ENCODE data around the gene KDM4B. TPM values are rescaled to one million over a fixed set of nuclear protein-coding genes. Genes with fewer than 3 reads are reported as not detected.
A peak's percentile ranks its signal among the peaks of the same experiment; 100 is the strongest.

Gene KDM4B
- total and polyA plus RNA-seq, 2 of the 8 experiments (the other 6 are each of a cell fraction or from before 2014, with no cell fraction given) = 12.0 to 31.9 TPM

DNA sequence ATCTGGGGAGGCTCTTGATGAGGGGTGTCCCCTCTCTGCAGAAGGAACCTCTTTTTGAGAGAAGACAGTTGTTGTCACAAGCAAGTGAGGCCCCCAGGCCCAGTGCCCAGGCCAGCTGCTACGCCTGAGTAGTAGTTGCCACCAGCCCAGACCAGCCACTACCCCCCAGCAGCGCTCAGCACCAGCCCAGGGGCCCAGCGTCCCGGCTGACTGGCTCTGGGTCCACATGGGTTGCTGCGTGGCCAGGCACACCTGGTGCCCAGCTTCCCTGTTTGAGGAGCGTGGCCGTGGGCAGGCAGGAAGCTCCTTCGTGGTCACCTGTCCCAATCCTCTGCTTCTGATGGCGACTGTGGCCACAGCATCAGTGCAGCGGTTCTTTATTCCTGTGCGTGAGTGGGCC is 84.7 kb downstream of the KDM4B start:
- FAIRE-seq = no peak

More for the DNA sequence above, 84.7 kb downstream of the KDM4B start:
- H3K18ac ChIP-seq (ENCODE audit: extremely low read depth, low read length) = no peak overlapping the region
- DNase-seq (ENCODE audit: low read depth in 1 of 2, low spot score in 2 of 2) = no peak
- no peak overlapping the region for H3K56ac ChIP-seq (replicated peaks; ENCODE audit: insufficient read length, low read depth, low read length)
- H3K14ac ChIP-seq (ENCODE audit: insufficient read length) = no peak overlapping the region
- no peak overlapping the region for H3K4ac ChIP-seq (replicated peaks; ENCODE audit: insufficient read length, low read depth, low read length)
- no peaks in the 10 kb centered on the region for H3K79me2 ChIP-seq (ENCODE audit: control insufficient read depth in 1 of 2, insufficient read depth in 2 of 2, low read length in 2 of 2)
- no peak overlapping the region for H3K23ac ChIP-seq (ENCODE audit: insufficient read length)
- H3K4me2 ChIP-seq (ENCODE audit: insufficient read depth in 1 of 2, low read depth in 2 of 2, low read length in 2 of 2) = no peak overlapping the region
- no peak overlapping the region for H3K9ac ChIP-seq (replicated peaks in 1 of 4; ENCODE audit: extremely low read depth in 1 of 4, low read depth in 3 of 4, low read length in 3 of 4)
- TF ChIP-seq TBP (IDR thresholded peaks at IDR 0.05; ENCODE audit: low read depth, low read length) (no peak), CEBPB (IDR thresholded peaks at IDR 0.05; ENCODE audit: low read depth, low read length) (no peak), EZH2 (IDR thresholded peaks at IDR 0.05; ENCODE audit: low read depth, low read length, severe bottlenecking) (no peak), JUND (IDR thresholded peaks at IDR 0.05; ENCODE audit: low read length) (no peak), RFX5 (IDR thresholded peaks at IDR 0.05; ENCODE audit: borderline replicate concordance, low read depth, low read length) (no peak), POU5F1 (IDR thresholded peaks at IDR 0.05; ENCODE audit: low read depth, low read length) (no peak), BCL11A (IDR thresholded peaks at IDR 0.05; ENCODE audit: low read depth in 2 of 2, low read length in 2 of 2) (no peak), TEAD4 (IDR thresholded peaks at IDR 0.05; ENCODE audit: low read depth, low read length) (no peak), POLR2A (IDR thresholded peaks at IDR 0.05; ENCODE audit: control extremely low read depth in 1 of 2, low read depth in 2 of 2, low read length in 2 of 2) (no peak)
- H2BK12ac ChIP-seq (ENCODE audit: low read depth, low read length) = no peak overlapping the region
- H3K79me1 ChIP-seq (ENCODE audit: low read depth, low read length) = 0 out of 2 replicates have a peak, but pooled peaks cover 2% of the 10 kb centered on the region
- H2AK5ac ChIP-seq (ENCODE audit: low read depth, low read length) = no peak overlapping the region
- H2AFZ ChIP-seq (ENCODE audit: low read length) = no peak overlapping the region
- no peak overlapping the region for H4K91ac ChIP-seq (replicated peaks; ENCODE audit: insufficient read length, low read length)
- H3K27me3 ChIP-seq (replicated peaks in 1 of 4; ENCODE audit: control insufficient read depth in 3 of 4, extremely low read depth in 1 of 4, insufficient read depth in 3 of 4, low read length in 3 of 4) = no peaks in the 10 kb centered on the region
- H3K4me1 ChIP-seq (replicated peaks in 1 of 4; ENCODE audit: control insufficient read depth in 3 of 4, insufficient read depth in 4 of 4, low read length in 3 of 4) = peaks cover 0 to 3% (median under 1%) of the 10 kb centered on the region in 4 experiments; a peak in 5 of 7 replicates
- H4K20me1 ChIP-seq (replicated peaks in 1 of 2; ENCODE audit: control insufficient read depth in 1 of 2, insufficient read depth in 2 of 2, low read length in 2 of 2) = peaks cover 0 to 7% of the 10 kb centered on the region in 2 experiments
- no peak overlapping the region for H4K5ac ChIP-seq (ENCODE audit: insufficient read length, low read depth, low read length)
- H3K9me3 ChIP-seq (ENCODE audit: insufficient read depth in 2 of 2, low read depth in 1 of 2, low read length in 1 of 2) = no peaks in the 10 kb centered on the region
- H3K23me2 ChIP-seq (ENCODE audit: low read depth, low read length) = no peaks in the 10 kb centered on the region
- 94% methylated on average over 11 of the region's 11 CpGs; no CpG with 5 or more reads in 1 of the 2 experiments for WGBS, 2 experiments (ENCODE audit: extremely low coverage in 1 of 2, insufficient coverage in 1 of 2, insufficient read length in 1 of 2, insufficient replicate concordance in 2 of 2, low coverage in 1 of 2, low lambda C conversion rate in 2 of 2, missing lambda C conversion rate in 1 of 2)
- no peak overlapping the region for H2BK120ac ChIP-seq (replicated peaks; ENCODE audit: low read depth, low read length)
- H3K36me3 ChIP-seq (ENCODE audit: control insufficient read depth in 2 of 4, insufficient read depth in 4 of 4, low read length in 3 of 4) = no peaks in the 10 kb centered on the region; a peak in 1 of 8 replicates
- H2BK20ac ChIP-seq (ENCODE audit: low read length) = no peak overlapping the region
- peak overlapping the region; percentile 28; the same call in 1 of the 2 replicates for H4K8ac ChIP-seq (ENCODE audit: extremely low read depth, insufficient read depth, low read length)
- no peak overlapping the region for H2BK15ac ChIP-seq (ENCODE audit: low read length)
- ChIA-PET POLR2A (ENCODE audit: partially characterized antibody) (interaction anchor here (0.9 kb wide), 1 partner anchor 9 kb away, joined by 3 read pairs; no protein-coding TSS in a partner anchor), CTCF (ENCODE audit: partially characterized antibody) (interaction anchor here (0.6 to 8.4 kb wide), 21 partner anchors 13 to 565 kb away, joined by 3 to 97 read pairs (median 7); no protein-coding TSS in a partner anchor)
- no peak overlapping the region for H2BK5ac ChIP-seq (ENCODE audit: low read depth, low read length)
- no peak overlapping the region for H3K27ac ChIP-seq (ENCODE audit: low read depth, low read length)
- H3K4me3 ChIP-seq (ENCODE audit: extremely low read depth in 1 of 4, insufficient read depth in 2 of 4, low read depth in 3 of 4, low read length in 4 of 4) = no peak overlapping the region
